H54 (cell line): ENCODE results near the gene LRR1.
"Not testable (repeated sequence)": the region's sequence is repeated elsewhere in the genome, so short reads cannot be mapped to it uniquely, and the experiment has no call there.

Experiments used
- DNase-seq: peaks from one replicate; pipeline ENCODE4 v3.0.0; 2011; ENCODE audit warnings: low spot score, mixed read lengths; ENCODE audit not compliant: insufficient read length
- FAIRE-seq: peaks from 3 replicates; lab custom pipeline; 2011; peaks lifted over from hg19 to GRCh38; lab: Jason Lieb, UNC
- POLR2A ChIP-seq: IDR thresholded peaks from 2 replicates; pipeline ENCODE4 v1.6.1; 2011; ENCODE audit warnings: low read depth, mild to moderate bottlenecking, low read length

The LRR1 gene

DNA sequence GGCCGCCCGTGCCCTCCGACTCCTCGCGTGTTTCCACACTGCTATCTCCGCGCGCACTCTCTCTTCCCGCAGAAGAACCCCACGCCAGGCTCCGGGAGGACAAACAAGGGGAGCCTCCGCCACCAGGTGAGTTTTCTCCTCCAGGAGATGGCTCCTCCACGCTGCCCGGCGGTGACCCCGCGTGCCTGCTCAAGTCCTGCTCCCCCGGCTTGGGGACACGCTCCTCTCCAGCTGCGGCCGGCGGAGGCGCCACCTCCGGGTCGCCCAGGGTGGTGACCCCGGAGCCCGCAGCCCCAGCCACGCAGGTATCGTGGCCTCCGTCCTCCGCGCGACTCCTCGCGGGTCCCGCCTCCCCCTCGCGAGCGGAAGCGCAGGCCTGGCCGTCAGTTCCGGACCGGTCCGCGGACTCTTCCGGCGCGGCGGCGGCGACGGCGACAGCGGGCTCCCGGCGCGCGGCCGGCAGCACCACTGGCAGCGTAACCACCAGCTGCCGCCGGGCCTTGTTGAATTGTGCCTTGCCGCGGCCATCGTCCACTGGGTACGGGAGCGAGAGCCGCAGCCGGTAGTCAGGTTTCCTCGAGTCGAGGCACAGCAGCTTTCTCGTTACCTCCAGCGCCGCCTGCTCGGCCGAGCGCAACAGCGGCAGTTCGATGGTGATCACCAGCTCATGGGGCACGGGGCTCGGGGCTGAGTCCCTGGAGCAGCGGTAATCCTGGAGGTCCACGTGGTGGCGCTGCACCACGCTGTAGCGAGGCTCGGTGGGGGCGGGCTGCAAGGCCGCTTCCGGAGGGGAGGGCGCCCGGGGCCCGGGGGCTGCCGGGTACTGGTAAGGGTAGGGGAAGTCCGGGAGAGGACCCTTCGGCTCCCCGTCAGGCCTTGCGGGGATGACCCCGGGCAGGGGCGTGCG, 35.2 kb downstream of the LRR1 start:
- DNase-seq (peak; percentile 72), FAIRE-seq (peak; percentile 52)
- TF ChIP-seq POLR2A, result peak; percentile 74

DNA sequence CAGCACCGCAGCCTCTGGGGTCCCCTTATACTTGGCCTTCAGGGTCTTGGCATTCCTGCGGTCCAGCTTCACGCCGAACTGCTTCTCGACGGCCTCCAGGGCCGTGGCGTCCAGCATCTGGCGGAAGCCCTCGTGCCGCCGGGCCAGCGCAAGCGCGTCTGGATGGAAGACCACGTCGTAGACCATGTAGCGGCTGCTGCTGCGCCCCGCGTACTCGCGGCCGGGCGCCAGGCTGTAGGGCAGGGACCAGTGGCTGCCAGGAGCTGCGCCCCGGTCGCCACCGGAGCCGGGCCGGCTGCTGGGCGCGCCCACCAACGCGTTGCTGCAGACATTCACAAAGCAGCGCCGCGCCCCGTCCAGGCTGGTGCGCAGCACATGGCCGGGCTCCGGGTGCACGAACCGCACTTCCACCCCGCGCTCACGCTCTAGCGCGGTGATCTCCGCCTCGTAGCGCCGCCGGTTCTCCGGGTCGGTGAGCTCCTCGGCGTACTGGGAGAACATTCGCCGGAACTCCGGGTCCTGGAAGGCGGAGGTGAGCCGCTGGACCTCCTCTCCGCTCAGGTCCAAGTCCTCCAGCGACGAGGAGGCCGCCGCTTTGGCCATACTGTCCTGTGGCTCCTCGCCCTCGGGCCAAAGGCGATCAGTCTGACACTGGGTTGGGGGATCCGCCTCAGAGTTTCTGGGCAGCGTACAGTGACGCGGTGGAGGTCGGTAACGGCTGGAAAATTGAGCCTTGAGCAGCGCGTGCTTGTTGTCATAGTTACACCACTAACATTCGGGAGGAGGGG, 36.0 kb downstream of the LRR1 start, which contains the start of gene DNAAF2:
DNAAF2 (minus strand) TSS at position 698 of the 788 bp plus-strand sequence; CDS start at position 603, 95 bp downstream.
- DNase-seq, result peak; percentile 12
- no peak for TF ChIP-seq POLR2A
- no peak for FAIRE-seq

- DNase-seq (no peak), FAIRE-seq (no peak)
- no peak for TF ChIP-seq POLR2A
These were observed 38.1 kb downstream of the LRR1 start for GRCh38 chr14:49636866-49637265.

DNA sequence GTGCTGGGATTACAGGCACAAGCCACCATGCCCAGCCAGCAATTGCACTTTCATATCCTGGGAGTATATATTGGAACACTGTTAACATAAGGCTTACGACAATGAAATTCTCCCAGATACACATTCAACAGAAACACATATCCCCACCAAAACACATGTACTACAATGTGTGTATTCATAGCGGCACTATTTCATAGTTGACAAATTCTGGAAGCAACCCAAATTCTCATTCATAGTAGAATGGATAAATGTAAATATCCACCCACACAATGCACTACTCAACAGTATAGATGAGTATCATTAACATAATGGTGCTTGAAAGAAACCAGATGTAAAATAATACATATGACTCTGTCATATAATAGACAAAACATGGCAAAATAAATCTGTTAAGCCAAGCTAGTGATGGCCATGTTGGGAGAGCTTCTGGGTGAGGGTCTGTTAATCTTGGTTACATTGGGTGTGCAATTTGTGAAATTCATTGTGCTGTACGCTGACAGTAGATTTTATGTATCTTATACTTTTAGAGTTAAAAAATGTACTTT, 38.9 kb downstream of the LRR1 start:
- no peak for TF ChIP-seq POLR2A
- no peak for FAIRE-seq

GRCh38 chr14:49640540-49641417, 42.0 kb downstream of the LRR1 start:
- DNase-seq, result no peak
- no peak for FAIRE-seq
- no peak for TF ChIP-seq POLR2A

More for the DNA sequence above, 38.9 kb downstream of the LRR1 start:
- DNase-seq, result no peak

DNA sequence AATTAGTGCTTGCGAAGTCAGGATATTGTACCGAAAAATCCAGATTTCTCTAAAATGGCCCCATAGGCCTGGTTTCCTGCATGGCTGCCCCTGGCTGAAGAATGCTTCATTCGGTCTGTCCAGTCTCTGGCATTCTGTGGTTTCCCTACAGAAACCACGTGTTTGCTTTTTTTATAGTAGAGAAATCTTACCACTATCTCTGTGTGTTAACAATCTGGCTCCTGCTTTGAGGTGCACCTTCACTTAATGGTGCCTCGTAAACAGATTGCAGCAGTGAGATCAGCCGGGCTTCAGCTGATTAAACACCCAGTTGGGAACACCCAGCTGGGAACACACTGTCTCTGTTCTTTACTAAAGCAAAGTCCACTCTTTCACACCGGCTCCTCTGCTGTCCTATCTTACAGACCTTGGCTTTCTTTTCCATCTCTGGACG, 43.0 kb downstream of the LRR1 start:
- TF ChIP-seq POLR2A, result no peak
- DNase-seq, result no peak
- no peak for FAIRE-seq

DNA sequence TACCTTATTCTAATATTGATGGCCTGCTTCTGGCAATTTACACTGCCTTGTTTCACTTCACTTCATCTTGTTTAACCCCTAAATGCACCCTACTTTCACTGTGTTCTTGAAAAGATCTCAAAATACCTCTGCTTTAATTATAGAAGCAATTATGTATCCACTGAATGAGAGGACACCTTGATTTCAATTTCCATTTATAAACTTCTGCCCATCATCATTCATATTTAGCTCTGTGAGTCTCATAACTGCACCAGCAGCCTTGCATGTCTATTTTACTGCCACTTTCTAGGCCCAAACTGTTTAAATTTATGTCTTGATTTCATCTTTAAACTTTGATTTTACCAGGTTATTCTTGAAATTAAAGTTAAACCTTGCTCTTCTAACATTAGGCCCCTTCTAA, 43.4 kb downstream of the LRR1 start:
- no peak for DNase-seq
- FAIRE-seq, result no peak
- no peak for TF ChIP-seq POLR2A

GRCh38 chr14:49653508-49653907, 54.8 kb downstream of the LRR1 start:
- no peak for DNase-seq
- TF ChIP-seq POLR2A, result no peak
- FAIRE-seq, result no peak

DNA sequence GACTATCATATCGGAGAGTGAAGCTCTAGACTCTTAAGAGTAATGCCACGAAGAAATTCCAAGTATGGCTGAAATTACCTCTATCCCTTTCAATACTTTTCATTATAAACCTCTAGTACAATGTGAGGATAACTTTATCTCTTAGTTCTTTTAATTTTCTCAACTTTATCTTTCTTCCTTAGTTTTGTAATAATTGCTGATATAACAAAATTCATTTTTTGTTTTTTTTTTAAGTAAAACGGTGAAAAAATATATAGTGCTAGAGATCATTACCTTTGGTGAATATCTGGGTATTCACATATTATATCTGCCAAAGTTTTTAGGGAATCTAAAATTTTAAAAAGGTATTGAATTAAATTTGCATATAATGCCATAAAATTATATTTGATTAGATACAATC, 55.8 kb downstream of the LRR1 start:
- no peak for TF ChIP-seq POLR2A
- DNase-seq (no peak), FAIRE-seq (no peak)

- FAIRE-seq, DNase-seq: not testable (repeated sequence)
These were observed 58.8 kb downstream of the LRR1 start for GRCh38 chr14:49657500-49657899.

- no peak for TF ChIP-seq POLR2A
- FAIRE-seq (peak; percentile 11), DNase-seq (no peak)
These were observed 61.1 kb downstream of the LRR1 start for GRCh38 chr14:49659526-49660455.
